Astrocyte of the spinal cord (primary cell): ENCODE data around the gene TRIM9.

Experiments used
- DNase-seq: peaks from one replicate; pipeline ENCODE4 v3.0.0; 2011; ENCODE audit warnings: low read depth, low spot score
- H3K4me3 ChIP-seq: 2 replicates; pipeline ENCODE4 v1.5.1; 2011; ENCODE audit warnings: low read depth, mild to moderate bottlenecking, low read length, moderate library complexity
- in situ Hi-C: cut with HindIII; loops from 2 replicates; pipeline ENCODE4 v1.10.0; 2017; ENCODE audit warnings: low sequenced_read_pairs
- TF ChIP-seq, protein P1 (sequence below): IDR thresholded peaks from 2 replicates; pipeline ENCODE4 v1.5.1; 2012; ENCODE audit warnings: low read depth, mild to moderate bottlenecking, low read length, inconsistent platforms

Gene TRIM9

DNA sequence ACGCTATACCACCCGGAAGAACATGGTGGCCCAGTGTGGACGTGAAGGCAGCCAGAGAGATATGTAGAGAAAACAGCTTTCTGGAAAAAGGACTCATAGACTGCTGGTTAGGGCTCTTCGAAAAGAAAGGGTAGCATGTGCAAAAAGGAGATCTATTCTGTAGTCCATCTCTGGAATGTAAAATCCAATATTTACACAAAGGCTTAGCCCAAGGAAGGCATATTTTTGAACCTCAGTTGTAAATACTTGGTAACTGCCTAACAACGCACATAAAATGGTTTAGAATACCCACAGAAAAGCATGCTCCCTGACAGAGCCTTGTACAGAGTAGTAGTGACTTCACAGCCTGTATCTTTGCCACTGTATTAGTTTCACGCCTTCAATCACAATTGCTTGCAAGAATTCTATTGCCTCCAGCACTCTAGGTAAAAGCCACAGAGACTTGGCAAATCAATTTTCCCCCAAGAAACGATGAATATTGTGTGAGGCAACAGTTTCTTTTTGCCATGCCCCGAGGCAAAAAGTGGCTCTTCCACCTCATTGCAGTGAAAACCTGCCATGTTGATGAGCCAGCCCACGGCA, 59.2 kb downstream of the TRIM9 start:
- no peak overlapping the region for H3K4me3 ChIP-seq
- DNase-seq = peak; percentile 5
- TF ChIP-seq, protein P1, sequence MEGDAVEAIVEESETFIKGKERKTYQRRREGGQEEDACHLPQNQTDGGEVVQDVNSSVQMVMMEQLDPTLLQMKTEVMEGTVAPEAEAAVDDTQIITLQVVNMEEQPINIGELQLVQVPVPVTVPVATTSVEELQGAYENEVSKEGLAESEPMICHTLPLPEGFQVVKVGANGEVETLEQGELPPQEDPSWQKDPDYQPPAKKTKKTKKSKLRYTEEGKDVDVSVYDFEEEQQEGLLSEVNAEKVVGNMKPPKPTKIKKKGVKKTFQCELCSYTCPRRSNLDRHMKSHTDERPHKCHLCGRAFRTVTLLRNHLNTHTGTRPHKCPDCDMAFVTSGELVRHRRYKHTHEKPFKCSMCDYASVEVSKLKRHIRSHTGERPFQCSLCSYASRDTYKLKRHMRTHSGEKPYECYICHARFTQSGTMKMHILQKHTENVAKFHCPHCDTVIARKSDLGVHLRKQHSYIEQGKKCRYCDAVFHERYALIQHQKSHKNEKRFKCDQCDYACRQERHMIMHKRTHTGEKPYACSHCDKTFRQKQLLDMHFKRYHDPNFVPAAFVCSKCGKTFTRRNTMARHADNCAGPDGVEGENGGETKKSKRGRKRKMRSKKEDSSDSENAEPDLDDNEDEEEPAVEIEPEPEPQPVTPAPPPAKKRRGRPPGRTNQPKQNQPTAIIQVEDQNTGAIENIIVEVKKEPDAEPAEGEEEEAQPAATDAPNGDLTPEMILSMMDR = no peak
- in situ Hi-C loops = no loop called here

DNA sequence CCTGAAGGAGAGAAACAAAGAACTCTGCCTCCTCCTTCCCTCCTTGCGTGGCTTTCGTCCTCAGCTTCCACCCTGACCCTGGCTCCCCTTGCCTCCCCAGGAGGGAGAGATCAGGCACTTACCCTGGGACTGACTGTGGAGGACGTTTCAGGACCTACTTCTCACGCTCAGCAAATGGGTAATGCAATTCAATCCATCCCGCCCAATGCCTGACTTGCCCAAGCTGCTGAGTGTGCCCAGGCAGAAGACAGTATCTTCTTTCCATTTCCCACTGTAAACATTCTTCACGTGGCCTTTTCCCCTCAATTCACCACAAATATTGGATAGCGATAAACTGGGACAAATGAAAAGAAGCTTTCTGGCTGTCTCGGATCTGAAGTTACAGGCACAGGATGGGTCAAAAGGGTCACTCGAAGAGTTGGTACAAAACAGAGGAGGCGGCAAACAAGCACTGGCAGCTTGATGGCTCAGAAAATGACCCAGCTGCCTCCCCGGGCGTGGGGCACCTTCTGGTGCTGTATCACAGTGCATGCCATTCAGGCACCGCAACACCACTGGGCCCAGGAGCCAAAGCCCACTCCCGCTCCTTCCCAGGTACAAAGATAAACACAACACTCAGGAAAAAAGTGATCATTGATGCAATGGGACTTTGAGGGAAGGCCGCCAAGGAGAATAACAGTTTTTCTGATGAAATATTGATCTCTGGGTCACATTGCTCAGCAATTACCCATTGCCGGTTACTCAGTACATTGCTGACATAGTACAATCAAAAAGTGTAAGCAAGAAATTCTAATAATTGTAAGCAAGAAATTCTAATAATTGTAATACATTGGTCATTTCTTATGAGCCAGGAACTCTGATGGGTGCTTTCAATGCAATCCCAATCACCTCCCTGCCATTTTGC, 65.8 kb downstream of the TRIM9 start:
- DNase-seq = no peak
- TF ChIP-seq, protein P1 = no peak
- H3K4me3 ChIP-seq = no peak overlapping the region
- in situ Hi-C loops = no loop called here

DNA sequence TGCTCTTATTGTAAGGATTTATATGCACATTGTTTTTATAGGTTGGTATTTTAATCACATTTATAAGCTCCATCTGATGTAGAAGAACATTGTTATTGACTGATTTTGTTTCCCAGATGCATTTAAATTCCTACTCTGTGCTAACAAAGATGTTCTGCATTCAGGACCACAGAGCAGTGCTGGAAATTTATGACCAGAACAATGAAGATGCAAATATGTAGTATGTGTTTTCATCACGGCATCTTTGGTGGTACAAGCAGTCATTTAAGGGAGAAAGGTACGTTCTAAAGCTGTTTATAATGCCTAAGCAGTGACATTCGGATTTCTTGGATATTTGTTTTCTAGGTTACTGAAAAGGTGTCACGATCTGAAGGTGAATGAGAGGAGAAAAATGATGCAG, 66.5 kb downstream of the TRIM9 start:
- no peak overlapping the region for H3K4me3 ChIP-seq
- TF ChIP-seq, protein P1 = no peak
- in situ Hi-C loops = no loop called here
- no peak for DNase-seq

- in situ Hi-C loops = no loop called here
- H3K4me3 ChIP-seq = no peak overlapping the region
- no peak for DNase-seq
- TF ChIP-seq, protein P1 = no peak
Measured at GRCh38 chr14:51024377-51024776, 70.5 kb downstream of the TRIM9 start.

GRCh38 chr14:51023964-51024363, 70.9 kb downstream of the TRIM9 start:
- in situ Hi-C loops = no loop called here
- TF ChIP-seq, protein P1 = no peak
- no peak overlapping the region for H3K4me3 ChIP-seq
- DNase-seq = peak; percentile 8

- H3K4me3 ChIP-seq = no peak overlapping the region
- no peak for DNase-seq
- in situ Hi-C loops = no loop called here
- TF ChIP-seq, protein P1 = no peak
Measured at GRCh38 chr14:51022769-51023168, 72.1 kb downstream of the TRIM9 start.
